ENCODE data around the gene KCNA4.
"Not testable (repeated sequence)": the region's sequence is repeated elsewhere in the genome, so short reads cannot be mapped to it uniquely, and the experiment has no call there.

Gene KCNA4

DNA sequence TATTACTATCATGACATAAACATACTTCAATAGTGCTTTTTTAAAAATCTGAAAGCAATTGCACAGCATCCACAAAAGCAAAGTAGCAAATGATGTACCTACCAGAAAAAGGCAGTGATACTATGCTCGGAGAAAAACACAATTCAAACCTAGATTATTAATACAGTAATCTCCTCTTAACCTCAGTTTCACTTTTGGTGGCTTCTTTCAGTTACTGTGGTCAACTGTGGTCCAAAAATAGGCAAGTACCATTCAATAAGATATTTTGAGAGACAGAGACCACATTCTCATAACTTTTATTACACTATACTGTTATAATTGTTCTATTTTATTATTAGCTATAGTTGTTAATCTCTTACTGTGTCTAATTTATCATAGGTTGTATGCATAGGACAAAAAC lies 20.8 kb downstream of the KCNA4 start:
- no peak for DNase-seq (ENCODE audit: low read depth)

DNA sequence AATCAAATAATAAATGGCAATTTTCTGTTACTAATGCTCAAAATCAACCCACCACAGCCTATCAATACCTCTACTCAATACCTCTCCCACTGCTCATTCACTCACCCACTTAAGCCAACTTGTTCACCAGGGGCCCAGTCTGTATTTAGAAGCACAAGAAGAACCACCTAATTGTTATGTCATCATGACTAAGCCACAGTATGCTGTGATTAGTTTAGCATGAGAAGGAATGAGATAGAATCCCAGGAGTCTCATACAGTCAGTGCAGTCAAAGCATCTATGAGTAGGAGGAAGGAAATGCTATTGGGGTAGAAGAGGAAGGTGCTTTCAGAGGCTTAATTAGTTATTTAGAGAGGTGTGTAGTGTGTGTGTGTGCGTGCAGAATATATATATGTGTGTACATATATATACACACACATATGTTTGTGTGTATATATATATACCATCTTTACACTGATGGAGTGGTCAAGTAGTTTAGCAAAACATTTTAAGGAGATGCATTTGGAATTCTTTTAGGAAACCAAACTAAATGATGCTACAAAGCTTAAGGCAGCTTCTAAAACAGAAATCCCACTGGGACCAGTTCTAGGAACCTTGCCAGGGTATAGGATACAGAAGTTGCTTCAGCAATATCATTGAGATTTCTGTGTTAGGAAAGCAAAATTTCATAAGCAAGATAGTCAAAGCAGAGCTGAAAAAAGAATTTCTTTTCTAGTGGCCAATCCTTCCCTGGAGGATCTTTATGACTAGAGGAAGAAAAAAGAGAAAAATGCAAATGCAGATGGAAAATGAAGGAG lies 27.5 kb downstream of the KCNA4 start:
- DNase-seq (ENCODE audit: low read depth): no peak

DNA sequence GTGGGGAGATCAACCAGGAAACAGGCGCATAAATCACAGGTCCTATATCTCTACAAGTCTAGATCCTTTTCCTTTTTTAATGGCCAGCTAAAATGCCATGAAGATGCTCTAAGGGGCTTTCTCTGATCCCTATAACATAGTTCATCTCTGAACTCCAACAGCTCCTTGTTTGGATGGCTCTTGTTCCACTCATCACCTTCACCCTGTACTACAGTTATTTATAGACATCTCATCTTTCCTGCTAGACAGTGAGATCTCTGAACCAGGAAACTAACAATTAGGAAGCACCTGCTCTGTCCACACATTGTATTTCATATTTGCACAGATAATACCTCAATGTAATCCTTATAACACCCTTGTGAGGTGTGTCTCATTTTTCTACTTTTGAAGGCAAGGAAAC lies 31.6 kb downstream of the KCNA4 start:
- no peak for DNase-seq (ENCODE audit: low read depth)

DNA sequence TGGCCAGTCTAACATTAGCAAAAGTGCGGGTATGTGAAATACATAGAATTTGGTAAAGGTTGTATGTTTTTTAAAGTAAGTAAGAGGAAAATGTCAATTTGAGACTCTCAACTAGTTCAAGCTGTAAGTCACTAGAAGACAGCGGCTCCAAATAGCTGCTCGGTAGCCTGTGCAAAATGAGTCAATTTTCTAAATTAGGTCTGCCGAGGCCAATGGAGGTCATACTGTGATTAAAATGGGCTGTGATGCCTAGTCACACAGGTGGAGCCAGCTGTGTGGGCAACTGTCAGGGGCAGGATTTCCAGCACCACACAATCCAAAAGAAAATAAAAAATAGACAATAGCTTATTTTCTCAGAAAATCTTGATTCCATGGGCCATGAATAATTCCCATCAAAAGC lies 32.3 kb downstream of the KCNA4 start:
- DNase-seq (ENCODE audit: low read depth): no peak

DNA sequence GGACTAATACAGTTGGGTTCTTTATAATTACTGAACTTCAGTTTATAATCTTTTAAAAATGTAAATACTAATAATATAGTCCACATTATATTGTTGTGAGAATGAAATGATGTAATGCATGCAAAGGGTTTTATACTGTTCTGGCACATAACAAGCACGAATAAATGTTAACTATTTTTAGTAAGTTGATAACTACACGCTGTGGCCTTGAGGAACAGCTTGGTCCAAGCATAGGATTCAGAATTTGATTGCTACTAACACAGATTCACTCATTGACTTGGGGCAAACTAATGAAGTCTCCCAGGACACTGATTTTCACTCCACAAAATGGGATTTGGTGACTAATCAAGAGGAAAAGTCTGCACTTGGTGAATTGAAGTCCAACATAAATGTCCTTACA lies 38.3 kb downstream of the KCNA4 start:
- no peak for DNase-seq (ENCODE audit: low read depth)

DNA sequence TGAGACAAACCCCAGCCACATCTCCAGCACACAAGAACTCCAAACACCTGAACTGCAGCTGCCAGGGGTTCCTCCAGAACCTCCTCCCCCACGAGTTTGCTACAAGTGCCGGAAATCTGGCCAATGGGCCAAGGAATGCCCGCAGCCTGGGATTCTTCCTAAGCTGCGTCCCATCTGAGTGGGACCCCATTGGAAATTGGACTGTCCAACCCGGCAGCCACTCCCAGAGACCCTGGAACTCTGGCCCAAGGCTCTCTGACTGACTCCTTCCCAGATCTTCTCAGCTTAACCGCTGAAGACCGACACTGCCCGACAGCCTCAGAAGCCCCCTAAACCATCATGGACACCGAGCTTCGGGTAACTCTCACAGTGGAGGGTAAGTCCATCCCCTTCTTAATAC lies 41.2 kb downstream of the KCNA4 start:
- not testable (repeated sequence) for DNase-seq (ENCODE audit: low read depth)

DNA sequence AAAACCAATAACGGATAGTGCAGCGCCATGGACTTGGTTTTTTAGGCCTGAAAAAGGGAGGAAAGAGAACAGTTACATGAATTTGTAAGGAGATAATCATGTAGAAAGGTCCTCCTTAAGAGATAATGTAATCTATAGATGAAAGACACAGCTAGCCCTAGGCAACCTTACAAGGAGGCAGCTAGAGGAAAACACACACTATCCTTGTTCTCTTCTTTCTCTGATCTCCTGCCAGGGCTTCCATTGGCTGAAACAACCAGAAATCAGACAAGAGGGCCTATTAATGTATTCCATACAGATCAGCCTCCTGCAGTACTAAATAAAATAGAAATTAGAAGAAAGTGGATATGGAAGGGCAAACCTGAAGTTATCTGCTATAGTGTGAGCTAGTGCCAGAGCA lies 53.0 kb downstream of the KCNA4 start:
- DNase-seq (ENCODE audit: low read depth): no peak

DNA sequence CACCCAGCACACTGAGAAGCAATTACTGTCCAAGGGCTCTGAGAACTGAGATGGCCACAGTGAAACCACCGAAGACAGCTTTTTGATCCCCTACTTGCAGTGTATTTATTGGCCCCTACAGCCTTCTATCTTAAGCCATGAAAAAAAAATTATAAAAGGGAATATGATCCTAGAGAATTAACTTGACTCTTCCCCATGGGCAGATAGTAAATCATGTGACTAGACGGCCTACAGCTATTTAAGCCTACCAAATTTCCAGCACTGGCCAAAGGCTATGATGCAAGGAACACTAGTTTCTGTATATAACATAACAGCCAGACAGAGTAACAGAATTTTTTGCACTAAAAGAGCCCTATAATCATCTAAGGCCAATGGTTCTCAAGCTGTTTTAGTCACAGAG lies 53.8 kb downstream of the KCNA4 start:
- no peak for DNase-seq (ENCODE audit: low read depth)

DNA sequence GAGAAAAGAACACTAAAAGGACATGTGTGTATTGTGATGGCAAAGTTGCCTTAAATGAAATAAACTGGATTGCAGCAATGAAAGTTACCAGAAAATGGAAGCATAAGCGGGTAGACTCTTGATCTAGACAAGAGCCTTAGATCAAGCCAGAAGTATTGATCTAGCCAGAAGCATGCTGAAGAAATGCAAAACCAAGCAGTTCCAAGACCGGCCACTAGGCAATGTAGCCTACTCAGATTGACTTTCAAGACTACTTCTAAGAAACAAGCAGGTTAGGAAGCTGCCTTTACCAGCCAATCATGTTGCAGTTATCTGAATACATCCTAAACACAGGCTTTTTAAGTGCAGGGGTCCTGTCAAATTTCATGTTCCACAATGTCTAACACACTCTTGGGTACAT lies 54.6 kb downstream of the KCNA4 start:
- no peak for DNase-seq (ENCODE audit: low read depth)

Data from non-pigmented ciliary epithelial cell (primary cell).